Spleen (tissue), 11 donors: Measurements from ENCODE around the gene RRP1B. TPM values are rescaled to one million over a fixed set of nuclear protein-coding genes. Genes with fewer than 3 reads are reported as not detected.

Experiments
- DNase-seq: peaks from one replicate; pipeline ENCODE4 v3.0.0-alpha.2; 2020
- H3K27ac ChIP-seq, 8 donors: fragments of 200-600 bp; sonication (generic) in 7 of 8; 1 replicate in 4 of 8; 2 replicates in 4 of 8; pipeline versions ENCODE4 v1.5.0 to v1.8.0; 2016 to 2021; ENCODE audit warnings: inconsistent platforms in 4 of 8, mild to moderate bottlenecking in 4 of 8, moderate library complexity in 1 of 8
- H3K27me3 ChIP-seq, 7 donors: fragments of 200-600 bp; sonication (generic) in 6 of 7; replicated peaks in 1 of 7; 1 replicate in 4 of 7; 2 replicates in 3 of 7; pipeline versions ENCODE4 v1.5.0 to v1.8.0; 2016 to 2021; ENCODE audit warnings: inconsistent platforms in 3 of 7, mild to moderate bottlenecking in 1 of 7
- H3K36me3 ChIP-seq, 6 donors: fragments of 200-600 bp; sonication (generic) in 5 of 6; 1 replicate in 4 of 6; 2 replicates in 2 of 6; pipeline versions ENCODE4 v1.5.0 to v1.8.0; 2016 to 2021; ENCODE audit warnings: inconsistent platforms in 2 of 6
- H3K4me1 ChIP-seq, 6 donors: fragments of 200-600 bp; sonication (generic) in 5 of 6; 1 replicate in 3 of 6; 2 replicates in 3 of 6; pipeline versions ENCODE4 v1.5.0 to v1.8.0; 2016 to 2021; ENCODE audit warnings: inconsistent platforms in 3 of 6
- H3K4me3 ChIP-seq, 8 donors: fragments of 200-600 bp; sonication (generic) in 7 of 8; 1 replicate in 4 of 8; 2 replicates in 4 of 8; pipeline versions ENCODE4 v1.5.0 to v1.8.0; 2016 to 2021; ENCODE audit warnings: inconsistent platforms in 4 of 8, mild to moderate bottlenecking in 4 of 8, moderate library complexity in 2 of 8
- H3K9me3 ChIP-seq, 8 donors: fragments of 200-600 bp; sonication (generic) in 7 of 8; 1 replicate in 4 of 8; 2 replicates in 4 of 8; pipeline versions ENCODE4 v1.5.0 to v1.8.0; 2016 to 2021; ENCODE audit warnings: inconsistent platforms in 4 of 8
- CTCF ChIP-seq, 11 experiments: fragments of 200-600 bp in 7 of 11; fragments of 450-650 bp in 4 of 11; sonication (generic) in 4 of 11; IDR thresholded peaks in 8 of 11; conservative IDR thresholded peaks in 3 of 11; 1 replicate in 7 of 11; 2 replicates in 4 of 11; pipeline versions ENCODE4 v1.4.0 to v1.8.0; 2016 to 2021; ENCODE audit warnings: antibody characterized with exemption in 11 of 11, inconsistent platforms in 4 of 11, mild to moderate bottlenecking in 1 of 11
- POLR2A ChIP-seq, 3 donors: fragments of 450-650 bp; IDR thresholded peaks; one replicate each; pipeline ENCODE4 v1.5.1; 2017; ENCODE audit warnings: antibody characterized with exemption in 3 of 3, mild to moderate bottlenecking in 1 of 3
- POLR2AphosphoS5 ChIP-seq, 3 donors: sonication (generic); formaldehyde crosslinking; IDR thresholded peaks; one replicate each; pipeline ENCODE4 v1.5.1; 2017; ENCODE audit warnings: antibody characterized with exemption in 3 of 3
- WGBS, 5 donors: extraction: QIAGEN DNeasy Blood & Tissue Kit in 3 of 5; methylation state at CpG; one replicate each; pipeline versions ENCODE4 v1.1.5 to v1.1.7; 2013 to 2018; 5-methylcytosine and 5-hydroxymethylcytosine counted together
- intact Hi-C: fragments of 100-400 bp; cut with DNase I; formaldehyde crosslinking; loops from one replicate; pipeline ENCODE4 v1.15.0; 2023; ENCODE audit warnings: low total_unique reads
- polyA plus RNA-seq, 3 donors: library from polyadenylated mRNA; stranded (reverse); fragments of 200-250 nt; gene quantifications; one replicate each; pipeline ENCODE4 v1.2.1, GENCODE V29; 2013
- total RNA-seq, 7 donors: library from RNA; depleted of rRNA in 3 of 7; stranded (reverse); fragments of >200 nt in 3 of 7; fragmentation: NEBNext Ultra II Directional in 4 of 7; extraction: Animal tissue kit (Norgen Biotek cat#: 25700) in 4 of 7; gene quantifications; one replicate each; pipeline versions ENCODE4 v1.1.0 to v1.2.1, GENCODE V29; 2016 to 2021
- donor health status: healthy with polysubstance abuse.
- donor health status: DM: no; HTN: no; CAD: no; lungs with moderate emphysema.
- donor health status: DM: no; HTN: no; CAD: no.
- donor health status: Bipolar disorder and iron deficiency.
- donor health status: healthy.
- donor health status: DM: no; HTN: no; CAD: no.
- donor health status: DM: yes; HTN: yes; CAD: no.

RRP1B gene
- total and polyA plus RNA-seq, 10 donors: 7.9 to 28.9 (median 25.4) TPM

GRCh38 chr21:43720539-43721166 lies 61.3 kb downstream of the RRP1B start:
- peaks cover 0 to 17% (median 7%) of the 10 kb centered on the region in 6 donors for H3K36me3 ChIP-seq
- peaks cover 0 to 6% (median 0%) of the 10 kb centered on the region in 7 donors for H3K27me3 ChIP-seq
- peak overlapping the region in 7 of 8 donors; percentile 68 to 92 (median 88) for H3K4me3 ChIP-seq
- peaks cover 24 to 88% (median 66%) of the 10 kb centered on the region in 6 donors for H3K4me1 ChIP-seq
- intact Hi-C loops: no loop called here
- peak overlapping the region in 4 of 8 donors; percentile 89 to 97 (median 95) for H3K27ac ChIP-seq
- TF ChIP-seq POLR2AphosphoS5 (IDR thresholded peaks at IDR 0.05): no peak
- no peak for TF ChIP-seq CTCF (IDR thresholded peaks at IDR 0.05 in 8 of 11, conservative IDR thresholded peaks at IDR 0.05 in 3 of 11)
- no peak for TF ChIP-seq POLR2A (IDR thresholded peaks at IDR 0.05)
- 90 to 94% (median 92%) methylated on average over 14 to 16 of the region's 16 CpGs for WGBS, 5 donors
- no peak for DNase-seq
- no peaks in the 10 kb centered on the region for H3K9me3 ChIP-seq

GRCh38 chr21:43721206-43721605 lies 61.8 kb downstream of the RRP1B start:
- TF ChIP-seq CTCF (IDR thresholded peaks at IDR 0.05 in 8 of 11, conservative IDR thresholded peaks at IDR 0.05 in 3 of 11) (no peak), POLR2A (IDR thresholded peaks at IDR 0.05) (no peak), POLR2AphosphoS5 (IDR thresholded peaks at IDR 0.05) (no peak)
- peaks cover 0 to 6% (median 0%) of the 10 kb centered on the region in 7 donors for H3K27me3 ChIP-seq
- 91 to 97% (median 94%) methylated on average over 2 to 4 of the region's 4 CpGs for WGBS, 5 donors
- peak overlapping the region in 1 of 8 donors; percentile 92 for H3K4me3 ChIP-seq
- H3K9me3 ChIP-seq: no peaks in the 10 kb centered on the region
- intact Hi-C loops: no loop called here
- no peak for DNase-seq
- H3K36me3 ChIP-seq: peaks cover 0 to 17% (median 7%) of the 10 kb centered on the region in 6 donors
- H3K27ac ChIP-seq: peak overlapping the region in 1 of 8 donors; percentile 97
- peaks cover 29 to 92% (median 71%) of the 10 kb centered on the region in 6 donors for H3K4me1 ChIP-seq

DNA sequence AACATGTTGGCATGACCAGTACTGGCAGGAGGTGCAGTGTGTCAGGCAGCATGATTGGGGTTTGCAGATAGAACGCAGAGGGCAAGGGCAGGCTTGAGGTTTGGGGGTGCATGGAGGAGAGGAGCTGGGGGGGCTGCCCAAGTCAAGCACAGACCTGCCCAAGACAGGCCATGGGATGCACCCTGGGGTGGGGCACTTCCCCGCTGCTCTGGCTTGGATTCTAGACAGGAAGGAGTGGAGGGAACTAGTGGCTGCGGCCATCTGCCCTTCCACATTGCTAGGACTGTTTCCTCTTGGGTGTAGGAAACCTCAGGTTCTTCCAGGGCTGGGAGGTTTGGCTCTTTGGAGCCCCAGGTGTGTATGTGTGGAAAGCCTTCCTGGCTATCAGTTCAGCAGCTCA lies 62.6 kb downstream of the RRP1B start:
- H3K9me3 ChIP-seq: no peaks in the 10 kb centered on the region
- intact Hi-C loops: no loop called here
- peaks cover 0 to 6% (median 0%) of the 10 kb centered on the region in 7 donors for H3K27me3 ChIP-seq
- TF ChIP-seq POLR2AphosphoS5 (IDR thresholded peaks at IDR 0.05) (no peak), CTCF (IDR thresholded peaks at IDR 0.05 in 8 of 11, conservative IDR thresholded peaks at IDR 0.05 in 3 of 11) (no peak), POLR2A (IDR thresholded peaks at IDR 0.05) (no peak)
- peak overlapping the region in 1 of 8 donors; percentile 5 for H3K4me3 ChIP-seq
- H3K27ac ChIP-seq: peak overlapping the region in 3 of 8 donors; percentile 2 to 49 (median 25)
- 49 to 80% (median 59%) methylated on average over 3 of the region's 3 CpGs for WGBS, 5 donors
- peaks cover 36 to 92% (median 73%) of the 10 kb centered on the region in 6 donors for H3K4me1 ChIP-seq
- no peak for DNase-seq
- H3K36me3 ChIP-seq: peaks cover 0 to 17% (median 7%) of the 10 kb centered on the region in 6 donors

- H3K4me3 ChIP-seq: no peak overlapping the region
- H3K36me3 ChIP-seq: peaks cover 0 to 17% (median 7%) of the 10 kb centered on the region in 6 donors
- H3K9me3 ChIP-seq: no peaks in the 10 kb centered on the region
- no peak overlapping the region for H3K27ac ChIP-seq
- no peak for TF ChIP-seq CTCF (IDR thresholded peaks at IDR 0.05 in 8 of 11, conservative IDR thresholded peaks at IDR 0.05 in 3 of 11)
- peak in 1 of 3 donors; percentile 8 for TF ChIP-seq POLR2AphosphoS5 (IDR thresholded peaks at IDR 0.05)
- H3K4me1 ChIP-seq: peaks cover 45 to 92% (median 79%) of the 10 kb centered on the region in 6 donors
- no peak for DNase-seq
- intact Hi-C loops: no loop called here
- H3K27me3 ChIP-seq: no peaks in the 10 kb centered on the region
- 88 to 93% (median 91%) methylated on average over 9 to 12 of the region's 12 CpGs for WGBS, 5 donors
Observed at GRCh38 chr21:43723648-43724047, 64.3 kb downstream of the RRP1B start.
